NCI-H1092 treated with DMSO at 0.1 percent for 48 hours (cell line): ENCODE data around the gene PIH1D2.
"Not testable (repeated sequence)": the region's sequence is repeated elsewhere in the genome, so short reads cannot be mapped to it uniquely, and the experiment has no call there.

ENCODE experiments used
- DNase-seq: peaks from one replicate; lab custom pipeline; 2025; lab: John Stamatoyannopoulos, UW

PIH1D2 gene

DNA sequence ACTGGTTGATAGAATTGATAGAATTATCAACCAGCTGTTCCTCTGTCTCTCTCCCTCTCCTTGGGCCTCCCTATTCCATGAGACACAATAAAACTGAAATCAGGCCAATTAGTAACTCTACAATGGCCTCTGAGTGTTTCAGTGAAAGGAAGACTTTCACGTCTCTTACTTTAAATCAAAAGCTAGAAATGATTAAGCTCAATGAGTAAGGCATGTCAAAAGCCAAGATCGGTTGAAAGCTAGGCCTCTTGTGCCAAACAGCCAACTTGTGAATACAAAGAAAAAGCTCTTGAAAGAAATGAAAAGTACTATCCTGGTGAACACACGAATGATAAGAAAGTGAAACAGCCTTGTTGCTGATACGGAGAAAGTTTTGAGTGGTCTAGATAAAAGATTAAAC is 16.6 kb downstream of the PIH1D2 start:
- no peak for DNase-seq

DNA sequence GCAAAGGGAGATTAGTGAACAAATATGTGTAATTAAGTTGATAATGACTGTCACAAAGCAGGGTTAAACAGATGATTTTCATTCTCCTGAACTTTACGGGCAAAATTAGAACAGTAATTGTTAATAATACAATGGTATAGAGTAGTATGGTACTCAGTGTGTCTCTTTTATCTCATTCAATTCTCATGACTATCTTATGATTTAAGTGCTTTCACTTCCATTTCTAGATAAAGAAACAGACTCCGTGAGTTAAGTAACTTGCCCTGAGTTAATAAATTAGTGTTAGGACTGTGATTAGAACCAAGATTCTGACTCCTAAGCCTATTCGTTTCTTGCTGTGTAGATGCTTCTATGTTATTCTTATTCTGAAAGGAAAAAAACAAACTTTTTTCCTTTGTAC is 22.0 kb downstream of the PIH1D2 start:
- no peak for DNase-seq

DNA sequence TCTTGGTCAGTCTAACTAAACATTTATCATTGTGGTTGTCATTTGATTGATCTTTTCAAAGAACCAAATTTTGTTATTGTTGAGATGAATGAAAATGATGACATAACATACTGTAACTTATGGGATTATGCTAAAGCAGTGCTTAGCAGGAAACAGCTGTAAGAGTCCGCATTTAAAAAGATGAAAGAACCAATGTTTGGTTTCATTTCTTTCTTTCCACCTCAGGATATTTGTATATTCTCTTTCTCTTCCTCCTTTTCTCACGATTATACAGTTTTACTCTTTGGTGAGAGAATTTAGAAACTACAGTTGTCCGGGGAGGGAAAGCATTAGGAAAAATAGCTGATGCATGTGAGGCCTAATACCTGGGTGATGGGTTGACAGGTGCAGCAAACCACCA is 23.1 kb downstream of the PIH1D2 start:
- DNase-seq = no peak

DNA sequence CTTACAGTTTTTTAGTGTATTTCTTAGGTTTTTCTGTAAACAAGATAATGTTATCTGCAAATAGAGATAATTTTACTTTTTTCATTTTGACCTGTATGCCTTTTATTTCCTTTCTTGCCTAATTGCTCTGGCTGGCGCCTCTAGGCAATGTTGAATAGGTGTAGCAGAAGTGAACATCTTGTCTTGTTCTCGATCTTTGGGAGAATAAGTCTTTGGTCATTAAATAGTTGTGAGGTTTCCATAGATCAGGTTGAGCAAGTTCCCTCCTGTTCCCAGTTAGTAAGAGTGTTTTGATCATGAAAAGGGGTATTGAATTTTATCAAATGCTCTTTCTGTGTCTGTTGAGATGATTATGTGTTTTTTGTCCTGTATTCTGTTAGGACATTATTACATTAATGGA is 24.0 kb downstream of the PIH1D2 start:
- no peak for DNase-seq

DNA sequence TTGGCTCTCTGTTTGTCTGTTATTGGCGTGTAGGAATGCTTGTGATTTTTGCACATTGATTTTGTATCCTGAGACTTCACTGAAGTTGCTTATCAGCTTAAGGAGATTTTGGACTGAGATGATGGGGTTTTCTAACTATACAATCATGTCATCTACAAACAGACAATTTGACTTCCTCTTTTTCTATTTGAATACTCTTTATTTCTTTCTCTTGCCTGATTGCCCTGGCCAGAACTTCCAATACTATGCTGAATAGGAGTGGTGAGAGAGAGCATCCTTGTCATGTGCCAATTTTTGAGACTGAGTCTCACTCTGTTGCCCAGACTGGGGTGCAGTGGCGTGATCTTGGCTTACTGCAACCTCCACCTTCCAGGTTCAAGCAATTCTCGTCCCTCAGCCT is 25.6 kb downstream of the PIH1D2 start:
- not testable (repeated sequence) for DNase-seq

DNA sequence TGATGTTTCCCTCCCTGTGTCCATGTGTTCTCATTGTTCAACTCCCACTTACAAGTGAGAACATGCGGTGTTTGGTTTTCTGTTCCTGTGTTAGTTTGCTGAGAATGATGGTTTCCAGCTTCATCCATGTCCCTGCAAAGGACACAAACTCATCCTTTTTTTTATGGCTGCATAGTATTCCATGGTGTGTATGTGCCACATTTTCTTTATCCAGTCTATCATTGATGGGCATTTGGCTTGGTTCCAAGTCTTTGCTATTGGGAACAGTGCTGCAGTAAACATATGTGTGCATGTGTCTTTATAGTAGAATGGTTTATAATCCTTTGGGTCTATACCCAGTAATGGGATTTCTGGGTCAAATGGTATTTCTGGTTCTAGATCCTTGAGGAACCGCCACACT is 27.2 kb downstream of the PIH1D2 start:
- DNase-seq = not testable (repeated sequence)

DNA sequence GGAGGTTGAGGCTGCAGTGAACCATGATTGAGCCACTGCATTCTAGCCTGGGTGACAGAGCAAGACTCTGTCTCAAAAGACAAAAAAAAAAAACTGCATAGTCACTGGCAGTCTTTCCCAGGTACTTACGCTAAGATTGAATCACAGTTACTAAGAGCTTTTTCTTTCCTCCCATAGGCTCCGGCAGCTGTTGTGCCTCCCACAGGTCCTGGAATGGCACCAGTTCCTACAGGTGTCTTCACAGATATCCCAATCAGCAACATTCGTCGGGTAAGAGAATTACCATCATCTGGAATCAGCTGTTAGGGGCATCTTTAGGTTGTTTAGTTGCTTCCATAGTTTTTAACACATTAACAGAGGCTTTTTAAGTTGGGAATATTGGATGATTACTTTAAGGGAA is 28.9 kb downstream of the PIH1D2 start:
- DNase-seq = no peak

DNA sequence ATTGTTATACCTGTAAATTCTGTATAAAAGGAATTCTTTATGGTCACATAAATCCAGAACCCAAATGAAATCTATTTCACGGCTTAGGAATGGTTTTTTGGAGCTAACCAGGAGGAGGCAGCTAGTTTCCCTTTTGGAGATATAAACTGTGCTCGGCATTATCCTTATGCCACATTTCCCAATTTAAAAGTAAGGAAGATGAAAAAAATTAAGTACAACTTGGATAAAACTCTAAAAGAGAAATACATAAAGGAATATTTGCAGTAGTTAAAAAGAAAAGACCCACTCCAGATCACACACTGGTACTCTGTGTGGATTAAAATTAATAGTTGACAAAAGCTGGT is 30.9 kb downstream of the PIH1D2 start:
- DNase-seq = no peak

DNA sequence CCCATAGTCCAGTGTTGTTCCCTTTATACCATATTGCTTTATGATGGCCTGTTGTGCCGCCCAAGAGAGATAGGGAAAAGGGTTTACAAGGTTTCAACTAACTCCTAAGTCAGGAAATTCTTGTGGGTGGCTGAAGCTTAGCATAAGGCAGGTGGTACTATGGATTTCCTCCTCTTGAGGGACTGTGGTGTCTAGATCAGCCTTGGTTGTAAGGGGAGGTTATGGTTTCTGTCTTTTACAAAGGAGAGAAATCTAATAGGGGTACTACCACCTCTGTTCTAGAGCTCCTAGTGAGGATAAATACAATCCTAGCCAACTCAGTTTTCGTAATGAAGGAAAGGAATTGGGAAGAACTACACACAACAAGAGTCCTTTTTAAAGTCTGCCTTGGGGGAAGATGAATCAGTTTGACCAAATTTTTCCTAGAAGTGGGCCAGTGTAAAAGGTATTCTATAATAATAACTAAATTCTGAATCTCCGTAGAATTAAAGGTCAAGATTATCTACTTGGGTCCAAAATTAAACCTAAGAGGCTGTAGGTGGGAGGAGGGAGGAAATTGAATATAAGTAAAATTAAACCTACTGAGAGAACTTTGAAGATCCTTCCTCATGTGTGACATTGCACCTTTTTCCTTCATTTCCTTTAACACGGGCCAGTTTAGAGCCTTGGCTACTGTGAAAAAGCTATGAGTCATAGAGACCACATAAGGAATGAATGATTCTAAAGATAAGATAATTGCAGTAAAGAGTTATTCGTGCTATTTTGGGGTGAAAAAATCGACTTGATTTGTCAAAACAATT is 31.5 kb downstream of the PIH1D2 start:
- DNase-seq = no peak

DNA sequence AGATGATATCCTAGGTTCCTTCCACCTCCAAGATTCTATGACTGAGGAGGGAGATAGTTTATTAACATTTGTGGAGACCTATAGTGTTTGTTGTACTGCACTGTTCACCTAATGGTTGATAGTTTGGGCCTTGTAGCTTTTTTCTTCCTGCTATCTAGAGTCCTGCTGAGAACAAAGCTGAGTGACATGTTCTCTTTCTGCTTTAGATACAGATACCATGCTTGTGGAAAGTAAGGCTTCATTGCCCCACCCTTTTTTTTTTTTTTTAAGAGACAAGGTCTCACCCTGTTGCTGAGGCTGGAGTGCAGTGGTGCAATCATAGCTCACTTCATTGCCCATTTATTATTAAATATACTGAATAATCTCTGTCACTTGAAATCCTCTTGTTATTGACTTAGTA is 36.3 kb downstream of the PIH1D2 start:
- no peak for DNase-seq

DNA sequence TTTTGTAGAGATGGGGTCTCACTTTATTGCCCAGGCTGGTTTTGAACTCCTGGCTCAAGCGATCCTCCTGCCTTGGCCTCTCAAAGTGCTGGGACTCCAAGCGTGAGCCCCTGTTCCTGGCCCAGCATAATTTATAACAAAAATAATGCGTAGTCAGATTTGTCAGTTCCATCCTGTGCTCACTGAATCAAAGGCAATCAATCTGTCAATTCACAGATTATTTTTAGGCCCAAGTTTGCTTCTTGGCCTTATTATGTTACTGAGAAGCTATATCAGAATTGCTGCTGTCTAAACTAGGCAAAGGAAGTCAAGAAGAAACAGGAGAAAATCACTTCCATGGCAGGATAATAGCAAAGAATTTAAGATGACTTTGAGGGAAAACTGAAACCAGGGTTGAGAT is 39.9 kb downstream of the PIH1D2 start:
- DNase-seq = no peak

DNA sequence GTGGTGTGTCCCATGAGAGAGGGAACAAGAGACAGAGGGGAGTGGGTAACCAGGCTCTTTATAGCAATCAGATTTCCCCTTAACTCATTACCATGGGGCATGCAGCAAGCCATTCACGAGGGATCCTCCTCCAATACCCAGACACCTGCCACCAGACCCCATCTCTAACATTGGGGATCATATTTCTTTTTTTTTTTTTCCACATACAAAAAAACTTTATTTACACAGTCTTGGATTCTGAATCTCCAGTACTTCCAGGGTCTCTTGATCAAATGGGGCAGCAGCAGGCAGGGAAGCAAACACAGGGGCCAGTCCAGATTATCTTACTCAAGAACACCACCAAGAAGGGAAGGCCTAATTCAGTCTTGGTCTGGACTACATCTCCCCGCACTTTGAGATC is 44.4 kb downstream of the PIH1D2 start:
- DNase-seq = no peak

DNA sequence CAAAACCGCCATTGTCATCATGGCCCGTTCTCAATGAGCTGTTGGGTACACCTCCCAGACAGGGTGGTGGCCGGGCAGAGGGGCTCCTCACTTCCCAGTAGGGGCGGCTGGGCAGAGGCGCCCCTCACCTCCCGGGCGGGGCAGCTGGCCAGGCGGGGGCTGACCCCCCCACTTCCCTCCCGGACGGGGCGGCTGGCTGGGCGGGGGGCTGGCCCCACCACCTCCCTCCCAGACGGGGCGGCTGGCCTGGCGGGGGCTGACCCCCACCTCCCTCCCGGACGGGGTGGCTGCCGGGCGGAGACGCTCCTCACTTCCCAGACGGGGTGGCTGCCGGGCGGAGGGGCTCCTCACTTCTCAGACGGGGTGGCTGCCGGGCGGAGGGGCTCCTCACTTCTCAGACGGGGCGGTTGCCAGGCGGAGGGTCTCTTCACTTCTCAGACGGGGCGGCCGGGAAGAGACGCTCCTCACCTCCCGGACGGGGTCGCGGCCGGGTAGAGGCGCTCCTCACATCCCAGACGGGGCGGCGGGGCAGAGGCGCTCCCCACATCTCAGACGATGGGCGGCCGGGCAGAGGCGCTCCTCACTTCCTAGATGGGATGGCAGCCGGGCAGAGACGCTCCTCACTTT is 46.9 kb downstream of the PIH1D2 start:
- DNase-seq = not testable (repeated sequence)

DNA sequence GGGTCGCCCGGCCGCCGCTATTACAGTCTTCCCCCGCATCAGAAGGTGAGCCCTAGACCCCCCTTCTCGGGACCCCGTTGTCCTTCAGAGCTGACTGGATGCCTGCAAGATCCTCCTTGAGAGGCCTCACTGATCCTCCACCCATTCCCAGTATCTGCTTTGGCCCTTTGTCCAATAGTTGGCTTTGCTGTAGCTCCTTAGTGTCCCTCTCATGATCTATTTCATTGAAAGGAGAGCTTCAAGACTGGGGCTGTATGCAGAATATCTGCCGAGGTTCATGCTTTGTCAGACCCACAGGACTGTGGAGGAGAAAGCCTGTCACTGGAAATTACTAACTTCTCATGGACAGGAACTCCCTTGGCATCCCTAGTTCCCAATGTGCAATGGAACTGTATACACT is 48.1 kb downstream of the PIH1D2 start:
- peak; percentile 23 for DNase-seq

DNA sequence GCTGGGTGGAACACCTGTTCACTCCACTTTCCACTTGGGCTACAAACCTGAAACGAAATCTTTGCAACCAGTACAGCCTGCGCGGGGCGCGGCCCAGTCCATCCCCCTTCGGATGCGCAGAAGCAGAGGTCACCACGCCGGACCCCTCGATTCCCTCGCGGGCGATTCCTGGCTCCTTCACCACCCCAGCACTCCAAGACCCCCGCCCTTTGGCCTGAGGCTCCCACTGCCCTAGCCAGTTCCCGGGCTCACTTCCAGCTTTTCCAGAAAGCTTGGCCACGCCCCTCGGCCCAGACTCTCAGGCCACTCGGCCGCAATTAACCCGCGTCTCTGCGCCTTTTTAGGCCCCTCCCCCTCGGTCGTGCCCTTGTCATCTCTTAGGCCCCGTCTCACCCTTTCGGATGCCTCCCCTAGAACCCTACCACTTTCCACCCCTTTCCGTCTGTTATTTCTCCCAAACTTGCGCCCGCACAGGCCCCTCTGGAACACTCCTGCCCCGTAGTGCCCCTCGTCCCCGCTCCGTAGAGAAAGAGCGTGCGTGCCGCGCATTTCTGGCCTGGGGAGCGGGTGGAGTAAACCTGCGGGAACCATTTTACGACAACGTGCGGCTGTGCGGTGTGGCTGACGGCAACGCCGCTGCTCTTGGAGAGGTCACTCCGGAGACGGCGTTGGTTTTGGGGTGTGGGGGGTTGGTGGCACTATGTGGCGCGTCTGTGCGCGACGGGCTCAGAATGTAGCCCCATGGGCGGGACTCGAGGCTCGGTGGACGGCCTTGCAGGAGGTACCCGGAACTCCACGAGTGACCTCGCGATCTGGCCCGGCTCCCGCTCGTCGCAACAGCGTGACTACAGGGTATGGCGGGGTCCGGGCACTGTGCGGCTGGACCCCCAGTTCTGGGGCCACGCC is 48.8 kb downstream of the PIH1D2 start, which contains the start of gene DLAT:
DLAT (plus strand) TSS at position 636 of the 906 bp plus-strand sequence; CDS start at position 701, 65 bp downstream.
- DNase-seq = peak; percentile 96

DNA sequence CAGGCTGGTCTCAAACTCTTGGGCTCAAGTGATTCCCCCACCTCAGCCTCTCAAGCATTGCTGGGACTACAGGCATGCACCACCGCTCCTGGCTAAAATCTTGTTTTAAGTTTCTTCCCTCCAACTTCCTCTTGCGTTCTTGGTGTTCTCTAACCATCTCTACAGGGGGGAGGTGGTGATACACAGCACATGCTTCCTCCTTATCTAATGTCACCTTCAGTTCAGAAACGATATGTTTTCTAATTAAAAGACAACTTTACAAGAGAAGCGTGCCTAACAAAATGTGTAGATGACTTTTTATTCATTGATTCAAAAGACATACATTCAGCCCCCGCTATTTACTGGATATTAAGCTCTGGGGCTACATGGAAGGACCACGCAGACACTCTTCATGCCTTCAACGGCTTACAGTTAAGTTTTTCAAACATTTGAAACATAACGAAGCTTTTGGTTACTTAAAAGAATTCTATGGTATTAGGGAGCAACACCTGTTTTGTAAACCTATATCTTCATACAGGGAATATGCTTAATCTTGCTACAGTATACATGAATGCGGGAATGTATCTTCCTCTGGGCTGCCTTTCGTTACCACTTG is 49.5 kb downstream of the PIH1D2 start:
- DNase-seq = no peak

DNA sequence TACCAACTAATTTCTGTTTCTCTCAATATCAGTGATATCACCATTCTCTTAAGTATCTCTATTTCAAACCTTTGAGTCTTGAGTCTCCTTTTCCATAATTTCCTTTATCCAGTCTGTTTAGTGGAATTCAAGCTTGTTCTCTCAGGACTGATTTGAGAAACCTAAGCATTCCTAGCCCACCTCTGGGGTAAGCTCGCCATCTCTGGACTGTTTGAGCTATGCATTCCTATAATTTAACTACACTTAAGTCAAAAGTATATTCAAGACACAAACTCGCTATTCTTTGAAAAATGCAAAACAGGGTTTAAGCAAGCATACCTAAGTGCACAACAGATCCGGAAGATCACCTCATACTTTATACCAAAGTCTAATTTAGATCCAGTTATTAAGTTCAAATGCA is 50.7 kb downstream of the PIH1D2 start:
- no peak for DNase-seq

DNA sequence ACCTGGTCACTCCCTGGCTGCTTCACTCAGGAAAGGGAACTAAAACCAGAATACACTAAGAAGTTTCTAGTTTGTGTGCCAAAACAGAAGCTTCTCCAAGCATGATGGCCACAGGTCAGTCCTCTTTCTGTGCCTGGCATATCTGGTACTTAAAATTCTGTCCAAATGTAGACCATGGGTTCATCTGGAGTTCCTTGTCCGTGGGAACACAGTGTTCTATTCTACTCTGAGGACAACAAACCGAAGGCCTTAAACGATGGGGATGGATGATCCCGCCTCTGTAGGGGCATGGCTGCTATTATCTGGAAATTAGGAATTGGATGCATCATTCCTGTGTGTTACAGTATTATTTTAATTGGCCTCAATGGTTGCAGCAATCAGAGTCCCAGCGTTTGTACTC is 54.8 kb downstream of the PIH1D2 start:
- no peak for DNase-seq
